Endothelial cell of umbilical vein (primary cell): ENCODE results near the gene TBC1D10A. TPM values are rescaled to one million over a fixed set of nuclear protein-coding genes. Genes with fewer than 3 reads are reported as not detected.

ENCODE experiments used
- BruUV-seq: library from RNA; stranded (reverse); fragments of 400-500 nt; replicated peaks from 2 replicates; lab custom pipeline; 2021; lab: Mats Ljungman, UMichigan
- CTCF ChIA-PET: fragments of 300-600, 350-600 bp; sonication (Branson Sonifier 250); formaldehyde crosslinking; loops from one replicate; lab custom pipeline; 2021; ENCODE audit warnings: antibody characterized with exemption, inconsistent platforms; lab: Charles Lee
- POLR2A ChIA-PET: fragments of 300-600, 350-600 bp; sonication (Branson Sonifier 250); formaldehyde crosslinking; loops from one replicate; lab custom pipeline; 2021; ENCODE audit warnings: antibody characterized with exemption, inconsistent platforms; lab: Charles Lee
- DNase-seq: peaks from one replicate; pipeline ENCODE4 v3.0.0-alpha.2; 2011; ENCODE audit warnings: low read depth, low spot score
- FAIRE-seq: peaks from 2 replicates; lab custom pipeline; 2011; peaks lifted over from hg19 to GRCh38; lab: Jason Lieb, UNC
- H2AFZ ChIP-seq: 2 replicates; pipeline ENCODE4 v1.6.0; 2012; ENCODE audit warnings: low read depth, low read length, control low read depth, inconsistent platforms
- H3K27ac ChIP-seq: 2 replicates; pipeline ENCODE4 v1.5.1; 2011; ENCODE audit warnings: low read depth, mild to moderate bottlenecking, control low read depth, low read length, moderate library complexity; ENCODE audit not compliant: insufficient read depth
- H3K27me3 ChIP-seq, 2 experiments: 2 replicates each; pipeline versions ENCODE4 v1.6.0 to v1.6.1; 2011; ENCODE audit warnings: low read length in 2 of 2, mixed read lengths in 1 of 2; ENCODE audit not compliant: control insufficient read depth in 2 of 2, insufficient read depth in 2 of 2
- H3K36me3 ChIP-seq, 2 experiments: 2 replicates in 1 of 2; 3 replicates in 1 of 2; pipeline ENCODE4 v1.5.1; 2011; ENCODE audit warnings: low read length in 2 of 2, mild to moderate bottlenecking in 1 of 2, moderate library complexity in 1 of 2; ENCODE audit not compliant: control insufficient read depth in 2 of 2, insufficient read depth in 2 of 2; ENCODE audit errors: extremely low read depth in 1 of 2
- H3K4me1 ChIP-seq: 3 replicates; pipeline ENCODE4 v1.5.1; 2011; ENCODE audit warnings: mild to moderate bottlenecking, low read length; ENCODE audit not compliant: control insufficient read depth, insufficient read depth; ENCODE audit errors: extremely low read depth
- H3K4me2 ChIP-seq: 2 replicates; pipeline ENCODE4 v1.6.1; 2011; ENCODE audit warnings: low read length, control low read depth, mixed read lengths; ENCODE audit not compliant: insufficient read depth
- H3K4me3 ChIP-seq, 3 experiments: fragments of 200-600 bp in 1 of 3; sonication (generic), shearing (Covaris generic) in 1 of 3; replicated peaks in 1 of 3; 2 replicates each; pipeline ENCODE4 v1.5.1; 2011 to 2016; ENCODE audit warnings: control low read depth in 3 of 3, low read length in 3 of 3, mild to moderate bottlenecking in 2 of 3, inconsistent platforms in 1 of 3, low read depth in 1 of 3, moderate library complexity in 1 of 3; ENCODE audit not compliant: insufficient read depth in 1 of 3
- H3K79me2 ChIP-seq: 2 replicates; pipeline ENCODE4 v1.6.0; 2012; ENCODE audit warnings: low read length, inconsistent platforms; ENCODE audit not compliant: control insufficient read depth, insufficient read depth
- H3K9ac ChIP-seq: replicated peaks from 2 replicates; pipeline ENCODE3; 2011; ENCODE audit warnings: low read length, control low read depth; ENCODE audit not compliant: insufficient read depth; ENCODE audit errors: extremely low read depth
- H3K9me1 ChIP-seq: replicated peaks from 3 replicates; pipeline ENCODE4 v1.6.0; 2011; ENCODE audit warnings: mild to moderate bottlenecking, low read length; ENCODE audit not compliant: control insufficient read depth, insufficient read depth; ENCODE audit errors: extremely low read depth
- H3K9me3 ChIP-seq: replicated peaks from 2 replicates; pipeline ENCODE4 v1.5.1; 2012; ENCODE audit warnings: low read length, inconsistent platforms; ENCODE audit not compliant: control insufficient read depth, insufficient read depth
- H4K20me1 ChIP-seq: replicated peaks from 2 replicates; pipeline ENCODE3; 2011; ENCODE audit warnings: mild to moderate bottlenecking, low read length; ENCODE audit not compliant: control insufficient read depth, insufficient read depth; ENCODE audit errors: extremely low read depth
- EZH2 ChIP-seq: IDR thresholded peaks from 2 replicates; pipeline ENCODE4 v1.6.1; 2012; ENCODE audit warnings: borderline replicate concordance, low read depth, mild to moderate bottlenecking, moderate library complexity, low read length, inconsistent platforms; ENCODE audit not compliant: severe bottlenecking
- FOS ChIP-seq: IDR thresholded peaks from 2 replicates; pipeline ENCODE4 v1.6.1; 2011; ENCODE audit warnings: mild to moderate bottlenecking, low read length, moderate library complexity, borderline replicate concordance; ENCODE audit not compliant: insufficient read depth
- GATA2 ChIP-seq: IDR thresholded peaks from 2 replicates; pipeline ENCODE4 v1.7.0; 2011; ENCODE audit warnings: low read depth, mild to moderate bottlenecking, moderate library complexity, mixed read lengths, low read length; ENCODE audit not compliant: insufficient read length, insufficient read depth
- JUN ChIP-seq: IDR thresholded peaks from 2 replicates; pipeline ENCODE4 v1.6.1; 2011; ENCODE audit warnings: borderline replicate concordance, low read depth; ENCODE audit not compliant: insufficient read length, insufficient read depth
- MYC ChIP-seq: IDR thresholded peaks from one replicate; pipeline ENCODE4 v1.6.1; 2011; ENCODE audit warnings: mild to moderate bottlenecking, low read depth, low read length
- POLR2A ChIP-seq: IDR thresholded peaks from 2 replicates; pipeline ENCODE4 v1.6.1; 2012; ENCODE audit warnings: low read depth, mild to moderate bottlenecking, control low read depth, low read length
- POLR2AphosphoS5 ChIP-seq: IDR thresholded peaks from 2 replicates; pipeline ENCODE4 v1.6.1; 2012; ENCODE audit warnings: low read depth, mild to moderate bottlenecking, control low read depth, low read length, moderate library complexity; ENCODE audit not compliant: insufficient read depth
- dilution Hi-C: fragments of 300-500 bp; cut with MboI; formaldehyde crosslinking; loops from one replicate; pipeline ENCODE4 v1.15.0; 2019; ENCODE audit warnings: low sequenced_read_pairs; ENCODE audit not compliant: extremely low pct_ligation_motif_present
- intact Hi-C: fragments of 100-400 bp; cut with micrococcal nuclease; formaldehyde crosslinking; loops from one replicate; pipeline ENCODE4 v1.10.0; 2022
- polyA plus RNA-seq, 4 experiments: library from polyadenylated mRNA; depleted of rRNA in 3 of 4; stranded (reverse) in 3 of 4; unstranded in 1 of 4; fragments of >200 nt; gene quantifications; 2 replicates each; pipeline versions ENCODE4 v1.2.1 to v1.2.3, GENCODE V29; 2011 to 2012; ENCODE audit warnings: missing spikeins in 1 of 4
- total RNA-seq: library from RNA; stranded (reverse); gene quantifications from 2 replicates; pipeline ENCODE4 v1.2.3, GENCODE V29; 2021
- TF ChIP-seq, protein P1 (sequence below), 2 donors: IDR thresholded peaks; 1 replicate in 1 of 2; 2 replicates in 1 of 2; pipeline ENCODE4 v1.5.1; 2011; ENCODE audit warnings: low read length in 2 of 2, mild to moderate bottlenecking in 2 of 2, moderate library complexity in 2 of 2, control low read depth in 1 of 2, inconsistent platforms in 1 of 2, low read depth in 1 of 2; ENCODE audit not compliant: insufficient read depth in 1 of 2; ENCODE audit errors: extremely low read depth in 1 of 2
- TF ChIP-seq, protein P2 (sequence below): IDR thresholded peaks from 2 replicates; pipeline ENCODE4 v1.6.1; 2011; ENCODE audit not compliant: insufficient read depth, insufficient read length

TBC1D10A gene
- total and polyA plus RNA-seq, 2 donors (not counting 3 experiments of a cell fraction or from before 2014, with no cell fraction given) = 10.0 to 11.9 TPM

DNA sequence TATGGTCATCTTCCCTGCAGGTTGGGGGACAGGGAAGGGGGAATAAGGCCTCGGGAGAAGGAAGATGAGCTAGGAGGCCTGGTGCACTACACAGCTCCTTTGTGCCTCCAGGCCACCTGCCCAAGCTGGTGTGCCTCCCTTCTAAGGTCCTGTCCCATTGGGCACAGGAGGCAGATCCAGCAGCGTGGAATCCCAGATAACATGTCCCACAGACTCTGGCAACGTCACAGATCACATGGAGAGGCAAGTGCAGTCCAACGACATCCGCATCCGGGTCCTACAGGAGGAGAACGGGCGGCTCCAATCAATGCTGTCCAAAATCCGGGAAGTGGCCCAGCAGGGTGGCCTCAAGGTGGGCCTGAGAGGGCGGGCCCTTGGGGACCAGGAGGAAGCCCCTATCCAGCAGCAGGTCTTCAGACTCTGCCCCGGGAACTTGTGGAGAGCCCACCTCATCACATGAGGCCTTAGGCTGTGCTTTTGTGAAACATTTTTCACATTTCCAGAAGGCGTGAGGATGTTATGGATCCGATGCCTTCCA lies 48.6 kb upstream of the TBC1D10A start:
- Histone ChIP-seq H3K27ac (no peak overlapping the region), H4K20me1 (no peaks in the 10 kb centered on the region), H3K9ac (no peak overlapping the region), H3K79me2 (no peaks in the 10 kb centered on the region), H3K4me2 (no peak overlapping the region), H2AFZ (no peak overlapping the region), H3K9me3 (no peaks in the 10 kb centered on the region), H3K9me1 (no peaks in the 10 kb centered on the region), H3K4me3 (no peak overlapping the region), H3K27me3 (no peaks in the 10 kb centered on the region), H3K4me1 (no peaks in the 10 kb centered on the region), H3K36me3 (peaks cover 0 to 18% of the 10 kb centered on the region in 2 experiments)
- CTCF ChIA-PET = interaction anchor here (0.9 to 1.4 kb wide), 5 partner anchors 9 to 51 kb away, joined by 3 to 5 read pairs (median 3); no protein-coding TSS in a partner anchor
- TF ChIP-seq FOS (no peak), JUN (no peak), EZH2 (no peak), POLR2A (no peak), POLR2AphosphoS5 (no peak), MYC (no peak), GATA2 (no peak)
- TF ChIP-seq, protein P1, sequence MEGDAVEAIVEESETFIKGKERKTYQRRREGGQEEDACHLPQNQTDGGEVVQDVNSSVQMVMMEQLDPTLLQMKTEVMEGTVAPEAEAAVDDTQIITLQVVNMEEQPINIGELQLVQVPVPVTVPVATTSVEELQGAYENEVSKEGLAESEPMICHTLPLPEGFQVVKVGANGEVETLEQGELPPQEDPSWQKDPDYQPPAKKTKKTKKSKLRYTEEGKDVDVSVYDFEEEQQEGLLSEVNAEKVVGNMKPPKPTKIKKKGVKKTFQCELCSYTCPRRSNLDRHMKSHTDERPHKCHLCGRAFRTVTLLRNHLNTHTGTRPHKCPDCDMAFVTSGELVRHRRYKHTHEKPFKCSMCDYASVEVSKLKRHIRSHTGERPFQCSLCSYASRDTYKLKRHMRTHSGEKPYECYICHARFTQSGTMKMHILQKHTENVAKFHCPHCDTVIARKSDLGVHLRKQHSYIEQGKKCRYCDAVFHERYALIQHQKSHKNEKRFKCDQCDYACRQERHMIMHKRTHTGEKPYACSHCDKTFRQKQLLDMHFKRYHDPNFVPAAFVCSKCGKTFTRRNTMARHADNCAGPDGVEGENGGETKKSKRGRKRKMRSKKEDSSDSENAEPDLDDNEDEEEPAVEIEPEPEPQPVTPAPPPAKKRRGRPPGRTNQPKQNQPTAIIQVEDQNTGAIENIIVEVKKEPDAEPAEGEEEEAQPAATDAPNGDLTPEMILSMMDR (IDR thresholded peaks at IDR 0.05; ENCODE audit: extremely low read depth in 1 of 2, insufficient read depth in 1 of 2, low read depth in 1 of 2, low read length in 2 of 2) = no peak
- TF ChIP-seq, protein P2, sequence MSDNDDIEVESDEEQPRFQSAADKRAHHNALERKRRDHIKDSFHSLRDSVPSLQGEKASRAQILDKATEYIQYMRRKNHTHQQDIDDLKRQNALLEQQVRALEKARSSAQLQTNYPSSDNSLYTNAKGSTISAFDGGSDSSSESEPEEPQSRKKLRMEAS = no peak
- no TSS peak for BruUV-seq
- POLR2A ChIA-PET = no interaction called here
- no peak for DNase-seq
- dilution Hi-C loops (no loop called here), intact Hi-C loops (no loop called here)
- FAIRE-seq = no peak
